ENCODE measurements around the gene DDX41.

The DDX41 gene

GRCh38 chr5:177471610-177472356 lies 45.0 kb downstream of the DDX41 start:
- H3K4me1 ChIP-seq (ENCODE audit: control insufficient read depth, insufficient read depth, low read length): peaks cover 47% of the 10 kb centered on the region
- peaks cover 48% of the 10 kb centered on the region for H3K36me3 ChIP-seq (ENCODE audit: control insufficient read depth, insufficient read depth, low read length)

GRCh38 chr5:177470759-177471536 lies 45.8 kb downstream of the DDX41 start:
- peaks cover 56% of the 10 kb centered on the region for H3K36me3 ChIP-seq (ENCODE audit: control insufficient read depth, insufficient read depth, low read length)
- H3K4me1 ChIP-seq (ENCODE audit: control insufficient read depth, insufficient read depth, low read length): peaks cover 43% of the 10 kb centered on the region
- H3K9ac ChIP-seq (ENCODE audit: low read depth, low read length): no peak overlapping the region
- H3K27ac ChIP-seq (ENCODE audit: low read depth, low read length): peak overlapping the region; percentile 16
- no peaks in the 10 kb centered on the region for H3K9me3 ChIP-seq (ENCODE audit: control insufficient read depth, insufficient read depth, low read length)
- peak overlapping the region; percentile 96; the same call in 1 of the 2 replicates for H3K4me3 ChIP-seq (ENCODE audit: low read depth, low read length)
- no peaks in the 10 kb centered on the region for H3K27me3 ChIP-seq (ENCODE audit: control insufficient read depth, insufficient read depth, low read length)

More at GRCh38 chr5:177471610-177472356, 45.0 kb downstream of the DDX41 start:
- Histone ChIP-seq H3K9me3 (ENCODE audit: control insufficient read depth, insufficient read depth, low read length) (no peaks in the 10 kb centered on the region), H3K9ac (ENCODE audit: low read depth, low read length) (peak overlapping the region; percentile 96), H3K27ac (ENCODE audit: low read depth, low read length) (peak overlapping the region; percentile 94), H3K27me3 (ENCODE audit: control insufficient read depth, insufficient read depth, low read length) (no peaks in the 10 kb centered on the region), H3K4me3 (ENCODE audit: low read depth, low read length) (peak overlapping the region; percentile 96)

- peak overlapping the region; percentile 79 for H3K27ac ChIP-seq (ENCODE audit: low read depth, low read length)
- H3K9ac ChIP-seq (ENCODE audit: low read depth, low read length): no peak overlapping the region
- H3K4me3 ChIP-seq (ENCODE audit: low read depth, low read length): no peak overlapping the region
- H3K4me1 ChIP-seq (ENCODE audit: control insufficient read depth, insufficient read depth, low read length): peaks cover 38% of the 10 kb centered on the region
- peaks cover 66% of the 10 kb centered on the region for H3K36me3 ChIP-seq (ENCODE audit: control insufficient read depth, insufficient read depth, low read length)
- no peaks in the 10 kb centered on the region for H3K27me3 ChIP-seq (ENCODE audit: control insufficient read depth, insufficient read depth, low read length)
- H3K9me3 ChIP-seq (ENCODE audit: control insufficient read depth, insufficient read depth, low read length): no peaks in the 10 kb centered on the region
Measured at GRCh38 chr5:177469750-177470525, 46.8 kb downstream of the DDX41 start.

- peaks cover 30% of the 10 kb centered on the region for H3K4me1 ChIP-seq (ENCODE audit: control insufficient read depth, insufficient read depth, low read length)
- no peaks in the 10 kb centered on the region for H3K9me3 ChIP-seq (ENCODE audit: control insufficient read depth, insufficient read depth, low read length)
- H3K4me3 ChIP-seq (ENCODE audit: low read depth, low read length): no peak overlapping the region
- peaks cover 66% of the 10 kb centered on the region for H3K36me3 ChIP-seq (ENCODE audit: control insufficient read depth, insufficient read depth, low read length)
- no peak overlapping the region for H3K9ac ChIP-seq (ENCODE audit: low read depth, low read length)
- H3K27ac ChIP-seq (ENCODE audit: low read depth, low read length): peak overlapping the region; percentile 79
- no peaks in the 10 kb centered on the region for H3K27me3 ChIP-seq (ENCODE audit: control insufficient read depth, insufficient read depth, low read length)
Measured at GRCh38 chr5:177468685-177469628, 47.8 kb downstream of the DDX41 start.

GRCh38 chr5:177468329-177468684 lies 48.5 kb downstream of the DDX41 start:
- Histone ChIP-seq H3K9me3 (ENCODE audit: control insufficient read depth, insufficient read depth, low read length) (no peaks in the 10 kb centered on the region), H3K4me3 (ENCODE audit: low read depth, low read length) (no peak overlapping the region), H3K36me3 (ENCODE audit: control insufficient read depth, insufficient read depth, low read length) (peaks cover 72% of the 10 kb centered on the region), H3K4me1 (ENCODE audit: control insufficient read depth, insufficient read depth, low read length) (peaks cover 28% of the 10 kb centered on the region), H3K27me3 (ENCODE audit: control insufficient read depth, insufficient read depth, low read length) (no peaks in the 10 kb centered on the region), H3K27ac (ENCODE audit: low read depth, low read length) (peak overlapping the region; percentile 48), H3K9ac (ENCODE audit: low read depth, low read length) (no peak overlapping the region)

GRCh38 chr5:177467436-177467835 lies 49.3 kb downstream of the DDX41 start:
- H3K36me3 ChIP-seq (ENCODE audit: control insufficient read depth, insufficient read depth, low read length): peaks cover 78% of the 10 kb centered on the region
- H3K4me1 ChIP-seq (ENCODE audit: control insufficient read depth, insufficient read depth, low read length): peaks cover 28% of the 10 kb centered on the region
- H3K27ac ChIP-seq (ENCODE audit: low read depth, low read length): no peak overlapping the region
- H3K27me3 ChIP-seq (ENCODE audit: control insufficient read depth, insufficient read depth, low read length): no peaks in the 10 kb centered on the region
- H3K9me3 ChIP-seq (ENCODE audit: control insufficient read depth, insufficient read depth, low read length): no peaks in the 10 kb centered on the region
- H3K4me3 ChIP-seq (ENCODE audit: low read depth, low read length): no peak overlapping the region
- no peak overlapping the region for H3K9ac ChIP-seq (ENCODE audit: low read depth, low read length)

- Histone ChIP-seq H3K27ac (ENCODE audit: low read depth, low read length) (no peak overlapping the region), H3K36me3 (ENCODE audit: control insufficient read depth, insufficient read depth, low read length) (peaks cover 77% of the 10 kb centered on the region), H3K4me1 (ENCODE audit: control insufficient read depth, insufficient read depth, low read length) (peaks cover 25% of the 10 kb centered on the region)
Measured at GRCh38 chr5:177466861-177467260, 49.9 kb downstream of the DDX41 start.

GRCh38 chr5:177465044-177465443 lies 51.7 kb downstream of the DDX41 start:
- Histone ChIP-seq H3K27me3 (ENCODE audit: control insufficient read depth, insufficient read depth, low read length) (no peaks in the 10 kb centered on the region), H3K4me1 (ENCODE audit: control insufficient read depth, insufficient read depth, low read length) (peaks cover 6% of the 10 kb centered on the region; the same call in 1 of the 2 replicates), H3K36me3 (ENCODE audit: control insufficient read depth, insufficient read depth, low read length) (peaks cover 73% of the 10 kb centered on the region), H3K27ac (ENCODE audit: low read depth, low read length) (no peak overlapping the region), H3K4me3 (ENCODE audit: low read depth, low read length) (no peak overlapping the region), H3K9ac (ENCODE audit: low read depth, low read length) (no peak overlapping the region), H3K9me3 (ENCODE audit: control insufficient read depth, insufficient read depth, low read length) (no peaks in the 10 kb centered on the region)

More at GRCh38 chr5:177466861-177467260, 49.9 kb downstream of the DDX41 start:
- no peaks in the 10 kb centered on the region for H3K9me3 ChIP-seq (ENCODE audit: control insufficient read depth, insufficient read depth, low read length)
- H3K9ac ChIP-seq (ENCODE audit: low read depth, low read length): no peak overlapping the region
- no peaks in the 10 kb centered on the region for H3K27me3 ChIP-seq (ENCODE audit: control insufficient read depth, insufficient read depth, low read length)
- no peak overlapping the region for H3K4me3 ChIP-seq (ENCODE audit: low read depth, low read length)

- Histone ChIP-seq H3K4me3 (ENCODE audit: low read depth, low read length) (no peak overlapping the region), H3K27me3 (ENCODE audit: control insufficient read depth, insufficient read depth, low read length) (no peaks in the 10 kb centered on the region), H3K36me3 (ENCODE audit: control insufficient read depth, insufficient read depth, low read length) (peaks cover 77% of the 10 kb centered on the region), H3K27ac (ENCODE audit: low read depth, low read length) (peak overlapping the region; percentile 5), H3K9me3 (ENCODE audit: control insufficient read depth, insufficient read depth, low read length) (no peaks in the 10 kb centered on the region), H3K4me1 (ENCODE audit: control insufficient read depth, insufficient read depth, low read length) (peaks cover 3% of the 10 kb centered on the region), H3K9ac (ENCODE audit: low read depth, low read length) (no peak overlapping the region)
Measured at GRCh38 chr5:177462021-177462670, 54.6 kb downstream of the DDX41 start.
